ENCODE data around the gene LAGE3. TPM values are rescaled to one million over a fixed set of nuclear protein-coding genes. Genes with fewer than 3 reads are reported as not detected.

The LAGE3 gene
- total and polyA plus RNA-seq, 2 of the 13 experiments (the other 11 are each of a cell fraction or from before 2014, with no cell fraction given): 7.6 to 12.7 TPM

- TF ChIP-seq ZNF878 (CRISPR knock-in tag; IDR thresholded peaks at IDR 0.05) (no peak), ZNF572 (CRISPR knock-in tag; IDR thresholded peaks at IDR 0.05) (no peak), ETV6 (CRISPR knock-in tag; conservative IDR thresholded peaks at IDR 0.05) (no peak), ATRX (CRISPR knock-in tag; IDR thresholded peaks at IDR 0.05; ENCODE audit: borderline replicate concordance) (no peak), TOE1 (CRISPR knock-in tag; IDR thresholded peaks at IDR 0.05) (no peak), RXRA (CRISPR knock-in tag; IDR thresholded peaks at IDR 0.05) (0 out of 2 replicates have a peak, but pooled peaks have one; percentile 15), ZNF703 (CRISPR knock-in tag; IDR thresholded peaks at IDR 0.05; ENCODE audit: borderline replicate concordance) (no peak), ZNF687 (CRISPR knock-in tag; IDR thresholded peaks at IDR 0.05) (peak; percentile 70), ZNF44 (CRISPR knock-in tag; IDR thresholded peaks at IDR 0.05) (no peak), DR1 (CRISPR knock-in tag; IDR thresholded peaks at IDR 0.05) (no peak), ZNF652 (CRISPR knock-in tag; IDR thresholded peaks at IDR 0.05; ENCODE audit: borderline replicate concordance, low read depth) (no peak), HMG20B (CRISPR knock-in tag; conservative IDR thresholded peaks at IDR 0.05) (no peak), GATA4 (IDR thresholded peaks at IDR 0.05; ENCODE audit: borderline replicate concordance, low read depth) (no peak), HDAC1 (CRISPR knock-in tag; IDR thresholded peaks at IDR 0.05) (peak; percentile 49; the same call in 1 of the 2 replicates), REL (CRISPR knock-in tag; conservative IDR thresholded peaks at IDR 0.05) (no peak), TRAFD1 (CRISPR knock-in tag; IDR thresholded peaks at IDR 0.05; ENCODE audit: borderline replicate concordance) (no peak), ELF4 (CRISPR knock-in tag; IDR thresholded peaks at IDR 0.05; ENCODE audit: borderline replicate concordance) (no peak), ZNF713 (CRISPR knock-in tag; IDR thresholded peaks at IDR 0.05) (no peak), MIER3 (CRISPR knock-in tag; IDR thresholded peaks at IDR 0.05; ENCODE audit: borderline replicate concordance) (peak; percentile 17; the same call in 1 of the 2 replicates), STAT5B (CRISPR knock-in tag; IDR thresholded peaks at IDR 0.05) (no peak), IKZF5 (CRISPR knock-in tag; IDR thresholded peaks at IDR 0.05) (no peak), ZNF558 (CRISPR knock-in tag; IDR thresholded peaks at IDR 0.05; ENCODE audit: borderline replicate concordance) (no peak), ZSCAN9 (CRISPR knock-in tag; IDR thresholded peaks at IDR 0.05; ENCODE audit: borderline replicate concordance) (no peak)
Observed at GRCh38 chrX:154517101-154517781, 38.2 kb upstream of the LAGE3 start (continued).
